GM21367 (cell line): ENCODE data around the gene ORAI2.
"Not testable (repeated sequence)": the region's sequence is repeated elsewhere in the genome, so short reads cannot be mapped to it uniquely, and the experiment has no call there.

ENCODE experiments used
- ATAC-seq: cut with Tn5 transposase; IDR thresholded peaks from one replicate; pipeline ENCODE4 v1.9.1; 2021; ENCODE audit not compliant: unreplicated experiment

Gene ORAI2

GRCh38 chr7:102446387-102447156 lies 13.2 kb downstream of the ORAI2 start:
- ATAC-seq, result no peak

DNA sequence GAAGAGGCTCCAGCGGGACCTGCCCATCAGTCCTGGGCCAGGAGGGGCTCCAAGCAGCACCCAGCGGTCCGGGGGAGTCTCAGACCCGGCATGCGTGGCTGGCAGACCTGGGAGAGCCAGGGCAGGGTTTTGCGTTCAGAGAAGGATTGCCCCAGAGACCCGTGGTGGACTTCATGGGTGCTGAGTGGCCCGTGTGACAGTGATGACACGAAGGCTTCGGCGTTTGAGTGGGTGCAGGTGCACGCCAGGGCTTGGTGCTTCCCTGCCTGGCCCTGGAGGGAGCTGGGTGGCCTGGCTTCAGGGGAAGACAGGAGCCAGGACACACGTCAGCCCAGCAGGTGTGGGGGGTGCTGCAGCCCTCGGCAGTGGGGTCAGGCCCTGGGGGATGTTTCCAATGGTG lies 13.9 kb downstream of the ORAI2 start:
- no peak for ATAC-seq

GRCh38 chr7:102449136-102449535 lies 15.8 kb downstream of the ORAI2 start:
- no peak for ATAC-seq

DNA sequence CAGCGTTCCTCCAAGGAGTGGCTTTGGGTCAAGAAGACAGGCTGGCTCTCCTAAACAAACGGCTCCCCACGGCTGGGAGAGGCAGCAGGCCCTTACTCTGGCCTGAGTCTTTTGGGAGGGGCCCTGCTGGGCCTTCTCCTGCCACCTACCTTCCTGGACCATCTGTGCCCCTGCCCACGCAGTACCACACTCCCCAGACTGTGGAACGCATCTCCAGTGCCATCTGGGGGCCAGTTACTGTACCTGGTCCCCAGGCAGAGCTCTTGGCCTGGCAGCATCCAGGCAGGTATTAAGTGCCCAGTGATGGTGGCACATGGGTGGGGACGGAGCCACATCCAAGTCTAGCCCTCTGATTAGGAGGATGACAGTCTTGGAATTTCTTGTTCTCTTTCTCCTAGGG lies 16.9 kb downstream of the ORAI2 start:
- no peak for ATAC-seq

GRCh38 chr7:102451371-102452054 lies 18.1 kb downstream of the ORAI2 start:
- ATAC-seq, result no peak

DNA sequence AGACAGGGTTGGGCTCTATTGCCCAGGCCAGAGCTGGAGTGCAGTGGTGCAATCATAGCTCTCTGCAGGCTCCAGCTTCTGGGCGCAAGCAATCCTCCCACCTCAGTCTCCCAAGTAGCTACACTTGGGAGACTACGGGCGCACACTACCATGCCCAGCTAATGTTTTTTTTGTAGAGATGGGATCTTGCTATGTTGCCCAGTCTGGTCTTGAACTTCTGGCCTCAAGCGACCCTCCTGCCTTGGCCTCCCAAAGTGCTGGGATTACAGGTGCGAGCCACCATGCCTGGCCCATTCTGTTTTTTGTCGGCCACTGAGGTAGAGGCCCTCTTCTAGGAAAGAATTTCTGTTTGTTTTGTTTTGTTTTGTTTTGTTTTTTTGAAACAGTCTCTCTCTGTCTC lies 19.1 kb downstream of the ORAI2 start:
- ATAC-seq, result no peak

DNA sequence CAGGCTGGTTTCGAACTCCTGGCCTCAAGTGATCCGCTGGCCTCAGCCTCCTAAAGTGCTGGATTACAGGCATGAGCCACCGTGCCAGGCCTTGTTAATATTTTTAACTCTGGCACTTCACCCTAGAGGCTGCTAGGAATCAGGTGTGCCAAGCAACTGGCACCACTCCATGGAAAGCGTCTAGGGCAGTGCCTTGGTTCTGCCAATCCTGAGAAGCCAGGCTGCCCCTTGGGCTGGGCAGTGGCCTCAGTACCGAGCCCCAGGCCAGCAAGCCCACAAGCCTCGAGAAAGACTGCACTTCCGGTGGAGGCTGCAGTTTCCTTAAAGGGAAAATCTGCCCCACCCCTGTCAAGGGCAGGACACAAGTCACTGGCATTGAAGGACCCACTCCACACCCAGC lies 19.9 kb downstream of the ORAI2 start:
- no peak for ATAC-seq

GRCh38 chr7:102454468-102454867 lies 21.1 kb downstream of the ORAI2 start:
- no peak for ATAC-seq

- ATAC-seq, result not testable (repeated sequence)
Measured at GRCh38 chr7:102454932-102455331, 21.6 kb downstream of the ORAI2 start.

- ATAC-seq, result no peak
Measured at GRCh38 chr7:102455596-102455995, 22.2 kb downstream of the ORAI2 start.

- no peak for ATAC-seq
Measured at GRCh38 chr7:102456327-102456726, 23.0 kb downstream of the ORAI2 start.

- ATAC-seq, result no peak
Measured at GRCh38 chr7:102457352-102457924, 24.1 kb downstream of the ORAI2 start.

DNA sequence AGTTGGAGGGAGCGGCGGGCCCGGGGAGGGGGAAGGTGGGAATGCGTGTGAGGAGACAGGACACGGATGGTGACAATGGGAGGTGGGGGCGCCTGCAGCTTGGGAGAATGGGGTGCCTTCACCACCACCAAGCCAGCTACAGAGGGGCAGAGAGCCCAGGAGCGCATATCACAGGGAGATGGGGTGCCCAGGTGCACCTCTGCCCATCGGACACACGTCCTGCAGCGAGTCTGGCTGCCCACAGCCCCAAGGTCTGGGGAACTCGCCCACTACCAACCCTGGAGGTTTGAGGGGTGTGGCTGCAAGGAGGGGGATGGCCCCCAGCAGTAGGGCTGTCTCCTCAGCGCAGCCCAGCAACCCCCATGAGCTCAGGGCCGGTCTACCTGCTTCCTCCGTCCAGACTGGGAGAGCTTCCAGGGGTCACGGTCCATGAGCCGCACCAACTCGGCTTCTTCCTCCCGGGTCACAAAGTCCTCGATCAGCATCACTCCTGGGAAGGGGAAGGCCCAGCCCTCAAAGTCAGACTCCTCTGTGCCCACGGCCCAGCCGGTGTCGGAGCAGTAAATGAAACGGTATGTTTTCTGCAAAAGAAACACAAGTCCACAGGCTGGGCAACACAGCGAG lies 26.0 kb downstream of the ORAI2 start:
- no peak for ATAC-seq

- no peak for ATAC-seq
Measured at GRCh38 chr7:102460467-102460866, 27.1 kb downstream of the ORAI2 start.

DNA sequence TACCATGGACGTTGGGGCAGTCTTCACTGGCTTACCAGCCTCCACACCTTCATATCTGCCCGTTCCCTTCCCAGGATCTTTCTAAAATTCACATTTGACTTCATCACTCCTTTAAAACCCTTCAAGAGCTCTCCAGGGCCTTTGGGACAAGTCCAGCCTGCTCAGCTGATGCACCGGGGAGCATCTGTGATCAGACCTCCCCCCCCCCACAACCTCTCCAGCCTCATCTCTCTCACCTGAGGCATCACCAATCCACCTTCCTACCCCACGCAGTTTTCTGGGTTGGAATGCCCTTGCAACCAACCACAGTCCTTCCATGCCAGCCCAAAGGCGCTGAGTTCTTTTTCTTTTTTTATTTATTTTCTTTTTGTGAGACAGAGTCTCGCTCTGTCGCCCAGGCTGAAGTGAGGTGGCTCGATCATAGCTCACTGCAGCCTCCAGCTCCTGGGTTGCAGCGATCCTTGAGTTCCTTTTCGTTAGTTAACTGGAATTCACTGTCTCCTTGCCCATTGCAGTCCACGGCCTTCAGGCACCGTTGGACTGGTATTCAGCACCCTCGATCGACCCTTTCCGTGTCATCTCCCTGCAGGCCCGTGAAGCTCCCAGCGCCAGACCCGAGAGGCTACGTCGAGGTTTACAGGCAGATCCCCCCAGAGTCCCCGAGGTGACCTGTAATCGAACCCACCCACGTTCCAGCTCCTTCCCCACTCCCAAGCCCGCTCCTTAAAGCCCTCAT lies 30.6 kb downstream of the ORAI2 start:
- ATAC-seq, result no peak

DNA sequence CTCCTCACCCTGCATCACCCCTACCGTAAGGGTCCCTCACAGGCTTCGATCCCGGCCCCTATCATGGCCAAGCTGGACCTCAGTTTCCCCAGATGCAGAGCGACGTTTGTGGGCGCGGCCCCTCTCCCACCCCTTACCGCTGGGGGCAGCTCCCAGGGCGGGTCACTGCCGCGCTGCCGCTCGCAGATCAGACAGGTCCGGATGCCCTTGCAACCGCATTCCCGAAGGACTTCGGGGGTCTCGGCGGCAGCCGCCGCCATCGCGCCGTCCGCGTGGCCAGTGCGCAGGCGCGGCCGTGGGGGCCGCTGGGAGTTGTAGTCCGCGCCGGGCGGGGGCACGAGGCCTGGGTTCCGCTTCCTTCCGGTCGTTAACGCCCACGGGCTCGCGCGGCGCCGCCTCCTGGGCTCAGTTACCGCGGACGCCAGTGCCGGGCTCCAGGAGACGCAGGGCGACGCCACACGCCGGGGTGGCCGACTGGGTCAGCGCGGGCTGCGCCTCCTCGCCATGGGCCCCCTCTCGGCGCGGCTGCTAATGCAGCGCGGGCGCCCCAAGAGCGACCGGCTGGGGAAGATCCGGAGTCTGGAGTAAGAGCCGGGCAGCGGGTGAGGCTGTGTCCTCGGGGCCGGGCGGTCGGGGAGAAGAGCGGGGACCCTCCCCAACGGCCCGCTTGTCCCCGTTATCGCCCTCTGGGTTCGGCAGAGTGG lies 31.4 kb downstream of the ORAI2 start, which contains the start of the genes ALKBH4 and LRWD1:
Gene ALKBH4, minus strand, starts transcription at position 287 of the 704 bp plus-strand sequence. Its CDS starts 27 bp downstream, at position 260.
Gene LRWD1, plus strand, starts transcription at position 408 of the 704 bp plus-strand sequence. Its CDS starts 97 bp downstream, at position 505.
- ATAC-seq, result peak; percentile 82

GRCh38 chr7:102466097-102466496 lies 32.7 kb downstream of the ORAI2 start:
- no peak for ATAC-seq

GRCh38 chr7:102467581-102468477 lies 34.5 kb downstream of the ORAI2 start:
- ATAC-seq, result no peak
